ENCODE measurements around the gene NDST3.

GRCh38 chr4:118026806-118027205 is 7.5 kb upstream of the NDST3 start:
- TF ChIP-seq POLR2A (IDR thresholded peaks at IDR 0.05; ENCODE audit: low read depth, low read length) (no peak), TAF1 (IDR thresholded peaks at IDR 0.05; ENCODE audit: borderline replicate concordance, low read depth, low read length) (no peak)

All from GM12892 (cell line).